OCI-LY7 (cell line): ENCODE measurements around the gene MUC3A. TPM values are rescaled to one million over a fixed set of nuclear protein-coding genes. Genes with fewer than 3 reads are reported as not detected.

Source experiments
- BruUV-seq: library from RNA; stranded (reverse); fragments of 400-500 nt; replicated peaks from 2 replicates; lab custom pipeline; 2021; lab: Mats Ljungman, UMichigan
- CTCF ChIA-PET: fragments of 300-600 bp; sonication (Branson Sonifier 250); formaldehyde crosslinking; loops from one replicate; lab custom pipeline; 2022; ENCODE audit warnings: antibody characterized with exemption; ENCODE audit not compliant: unreplicated experiment; lab: Charles Lee
- POLR2A ChIA-PET: fragments of 300-600 bp; sonication (Branson Sonifier 250); formaldehyde crosslinking; loops from one replicate; lab custom pipeline; 2022; ENCODE audit warnings: antibody characterized with exemption; lab: Charles Lee
- DNase-seq: peaks from one replicate; pipeline ENCODE4 v3.0.0-alpha.2; 2015; ENCODE audit warnings: low spot score
- H2AFZ ChIP-seq: fragments of 200-600 bp; sonication (generic), shearing (Covaris generic); 2 replicates; pipeline ENCODE4 v1.6.1; 2014; ENCODE audit warnings: mild to moderate bottlenecking, antibody characterized with exemption, low read length, moderate library complexity
- H3K27ac ChIP-seq: fragments of 200-600 bp; sonication (generic); 2 replicates; pipeline ENCODE4 v1.5.1; 2014; ENCODE audit warnings: mixed run types, low read depth, mild to moderate bottlenecking, moderate library complexity, low read length, inconsistent platforms; ENCODE audit not compliant: poor library complexity, severe bottlenecking
- H3K36me3 ChIP-seq: fragments of 200-600 bp; sonication (generic); 2 replicates; pipeline ENCODE4 v1.6.1; 2014; ENCODE audit warnings: mild to moderate bottlenecking, antibody characterized with exemption, low read length, moderate library complexity, mixed read lengths; ENCODE audit not compliant: insufficient read depth
- H3K4me1 ChIP-seq: fragments of 200-600 bp; sonication (generic); 2 replicates; pipeline ENCODE4 v1.5.1; 2014; ENCODE audit warnings: mild to moderate bottlenecking, low read length; ENCODE audit not compliant: insufficient read depth, poor library complexity, severe bottlenecking
- H3K4me2 ChIP-seq: fragments of 200-600 bp; sonication (generic); 2 replicates; pipeline ENCODE4 v1.6.1; 2014; ENCODE audit warnings: mild to moderate bottlenecking, low read length
- H3K4me3 ChIP-seq: fragments of 200-600 bp; sonication (generic); 2 replicates; pipeline ENCODE4 v1.5.1; 2014; ENCODE audit warnings: mild to moderate bottlenecking, low read depth, low read length; ENCODE audit not compliant: poor library complexity, severe bottlenecking
- H3K79me2 ChIP-seq: fragments of 200-600 bp; sonication (generic); 2 replicates; pipeline ENCODE4 v1.6.1; 2016; ENCODE audit warnings: low read depth, mild to moderate bottlenecking, low read length, moderate library complexity, mixed read lengths; ENCODE audit not compliant: insufficient read depth
- H3K9me2 ChIP-seq: fragments of 200-600 bp; sonication (generic); 2 replicates; pipeline ENCODE4 v1.6.1; 2016; ENCODE audit warnings: mild to moderate bottlenecking, low read length, mixed read lengths; ENCODE audit not compliant: insufficient read depth
- H3K9me3 ChIP-seq: fragments of 200-600 bp; sonication (generic); 2 replicates; pipeline ENCODE4 v1.6.1; 2014; ENCODE audit warnings: mild to moderate bottlenecking, mixed run types, low read length, mixed read lengths
- H4K20me1 ChIP-seq: fragments of 200-600 bp; sonication (generic); 2 replicates; pipeline ENCODE4 v1.6.1; 2014; ENCODE audit warnings: mild to moderate bottlenecking, antibody characterized with exemption, low read length, moderate library complexity, mixed read lengths; ENCODE audit not compliant: insufficient read depth
- EZH2phosphoT487 ChIP-seq: fragments of 200-600 bp; sonication (generic); IDR thresholded peaks from 2 replicates; pipeline ENCODE4 v1.6.1; 2018; ENCODE audit warnings: low read depth, borderline replicate concordance, mild to moderate bottlenecking, mixed run types, antibody characterized with exemption, low read length, moderate library complexity, mixed read lengths
- intact Hi-C: fragments of 100-400 bp; cut with micrococcal nuclease; formaldehyde crosslinking; loops from one replicate; pipeline ENCODE4 v1.10.0; 2022; ENCODE audit not compliant: unreplicated experiment
- total RNA-seq, 2 experiments: library from RNA; depleted of rRNA in 1 of 2; stranded (reverse); fragments of >200 nt in 1 of 2; shearing (Covaris generic) in 1 of 2; gene quantifications; 2 replicates each; pipeline ENCODE4 v1.2.3, GENCODE V29; 2014 to 2022
- TF ChIP-seq, protein P1 (sequence below): fragments of 200-600 bp; sonication (generic); conservative IDR thresholded peaks from 2 replicates; pipeline ENCODE4 v1.5.1; 2014; ENCODE audit warnings: mild to moderate bottlenecking, antibody characterized with exemption, low read length, moderate library complexity, mixed read lengths

MUC3A gene
- total RNA-seq, 2 experiments from 2014 or later = not detected

DNA sequence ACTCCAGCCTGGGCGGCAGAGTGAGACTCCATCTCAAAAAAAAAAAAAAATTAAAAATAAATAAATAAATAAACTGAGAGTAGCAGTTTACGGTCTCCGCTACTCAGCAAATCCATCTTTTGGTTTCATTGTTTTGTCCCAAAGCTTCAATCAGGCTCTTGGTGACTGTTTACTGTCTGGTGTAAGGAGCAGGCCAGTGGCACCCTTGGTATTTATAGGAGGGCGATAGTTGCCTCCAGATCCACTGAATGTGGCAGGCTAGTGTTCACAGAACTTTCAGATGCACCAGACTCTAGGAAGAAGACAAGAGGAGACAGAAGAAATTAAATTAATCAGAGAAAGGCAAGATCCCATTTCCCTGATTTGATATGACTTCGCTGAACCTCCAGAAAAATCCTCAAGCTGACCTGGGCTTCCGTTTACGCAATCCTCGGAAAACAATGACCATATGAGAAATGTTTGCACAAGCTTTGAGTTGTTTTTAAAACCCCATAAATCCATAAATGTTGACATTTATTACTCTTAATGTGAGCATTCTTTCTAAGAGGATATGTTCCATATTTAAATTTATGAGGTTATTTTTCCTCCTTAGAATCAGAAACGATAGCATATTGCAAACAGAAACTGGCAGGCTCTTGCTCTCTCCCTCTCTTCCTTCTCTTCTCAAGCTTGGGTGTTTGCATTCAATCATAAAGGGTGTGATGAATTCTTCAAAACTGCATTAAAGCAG is 7.1 kb upstream of the MUC3A start:
- Histone ChIP-seq H3K4me1 (no peaks in the 10 kb centered on the region), H3K27ac (no peak overlapping the region), H3K36me3 (no peaks in the 10 kb centered on the region), H2AFZ (no peak overlapping the region), H3K4me3 (no peak overlapping the region), H3K9me2 (no peaks in the 10 kb centered on the region), H3K79me2 (no peaks in the 10 kb centered on the region), H4K20me1 (no peaks in the 10 kb centered on the region), H3K4me2 (no peak overlapping the region), H3K9me3 (0 out of 2 replicates have a peak, but pooled peaks cover 4% of the 10 kb centered on the region)
- intact Hi-C loops = no loop called here
- POLR2A ChIA-PET = no interaction called here
- DNase-seq = no peak
- TF ChIP-seq, protein P1, sequence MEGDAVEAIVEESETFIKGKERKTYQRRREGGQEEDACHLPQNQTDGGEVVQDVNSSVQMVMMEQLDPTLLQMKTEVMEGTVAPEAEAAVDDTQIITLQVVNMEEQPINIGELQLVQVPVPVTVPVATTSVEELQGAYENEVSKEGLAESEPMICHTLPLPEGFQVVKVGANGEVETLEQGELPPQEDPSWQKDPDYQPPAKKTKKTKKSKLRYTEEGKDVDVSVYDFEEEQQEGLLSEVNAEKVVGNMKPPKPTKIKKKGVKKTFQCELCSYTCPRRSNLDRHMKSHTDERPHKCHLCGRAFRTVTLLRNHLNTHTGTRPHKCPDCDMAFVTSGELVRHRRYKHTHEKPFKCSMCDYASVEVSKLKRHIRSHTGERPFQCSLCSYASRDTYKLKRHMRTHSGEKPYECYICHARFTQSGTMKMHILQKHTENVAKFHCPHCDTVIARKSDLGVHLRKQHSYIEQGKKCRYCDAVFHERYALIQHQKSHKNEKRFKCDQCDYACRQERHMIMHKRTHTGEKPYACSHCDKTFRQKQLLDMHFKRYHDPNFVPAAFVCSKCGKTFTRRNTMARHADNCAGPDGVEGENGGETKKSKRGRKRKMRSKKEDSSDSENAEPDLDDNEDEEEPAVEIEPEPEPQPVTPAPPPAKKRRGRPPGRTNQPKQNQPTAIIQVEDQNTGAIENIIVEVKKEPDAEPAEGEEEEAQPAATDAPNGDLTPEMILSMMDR = no peak
- no peak for TF ChIP-seq EZH2phosphoT487
- BruUV-seq = no TSS peak
- CTCF ChIA-PET = no interaction called here

DNA sequence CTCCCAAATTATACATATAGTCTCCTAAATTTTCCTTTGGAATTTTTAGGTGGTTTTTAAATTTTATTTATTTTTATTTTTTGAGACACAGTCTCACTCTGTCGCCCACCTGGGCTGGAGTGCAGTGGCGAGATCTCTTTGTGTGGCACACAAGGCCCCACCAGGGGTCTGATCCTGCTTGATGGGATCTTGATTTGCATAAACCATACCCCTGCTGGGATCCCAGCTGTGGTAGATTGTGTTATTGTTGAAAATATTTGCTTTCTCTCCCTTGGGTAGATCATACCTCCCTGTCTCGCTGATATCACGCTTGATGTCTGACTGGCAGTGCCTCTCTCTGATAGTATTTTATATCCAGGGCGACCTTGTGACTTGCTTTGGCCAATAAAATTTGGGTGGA is 5.6 kb upstream of the MUC3A start:
- 0 out of 2 replicates have a peak, but pooled peaks cover 4% of the 10 kb centered on the region for H3K9me3 ChIP-seq
- CTCF ChIA-PET = no interaction called here
- no peak overlapping the region for H3K27ac ChIP-seq
- no peaks in the 10 kb centered on the region for H3K36me3 ChIP-seq
- POLR2A ChIA-PET = no interaction called here
- no peaks in the 10 kb centered on the region for H3K9me2 ChIP-seq
- no peaks in the 10 kb centered on the region for H3K79me2 ChIP-seq
- no peak overlapping the region for H3K4me3 ChIP-seq
- no peaks in the 10 kb centered on the region for H4K20me1 ChIP-seq
- no peaks in the 10 kb centered on the region for H3K4me1 ChIP-seq
- H3K4me2 ChIP-seq = no peak overlapping the region
- H2AFZ ChIP-seq = no peak overlapping the region
- BruUV-seq = no TSS peak
- TF ChIP-seq EZH2phosphoT487 = no peak
- intact Hi-C loops = no loop called here
- no peak for DNase-seq

DNA sequence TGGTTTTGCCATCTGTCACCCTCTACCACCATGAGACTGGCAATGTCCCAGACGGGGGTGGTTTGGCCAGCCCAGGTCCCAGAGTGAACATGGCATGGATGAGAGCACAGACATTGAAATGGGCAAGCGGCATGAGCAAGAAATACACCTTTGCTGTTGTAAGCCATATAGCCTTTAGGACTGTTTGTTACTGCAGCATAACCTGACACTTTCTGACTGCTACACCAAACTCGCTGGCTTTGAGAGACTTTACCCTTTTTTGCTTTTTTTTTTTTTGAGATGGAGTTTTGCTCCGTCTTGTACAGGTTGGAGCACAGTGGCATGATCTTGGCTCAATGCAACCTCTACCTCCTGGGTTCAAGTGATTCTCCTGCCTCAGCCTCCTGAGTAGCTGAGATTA is 5.2 kb upstream of the MUC3A start:
- BruUV-seq = no TSS peak
- intact Hi-C loops = no loop called here
- no peak overlapping the region for H3K27ac ChIP-seq
- POLR2A ChIA-PET = no interaction called here
- H3K9me2 ChIP-seq = no peaks in the 10 kb centered on the region
- H3K9me3 ChIP-seq = 0 out of 2 replicates have a peak, but pooled peaks cover 4% of the 10 kb centered on the region
- H3K4me1 ChIP-seq = no peaks in the 10 kb centered on the region
- TF ChIP-seq, protein P1 = no peak
- no peak for TF ChIP-seq EZH2phosphoT487
- H3K4me2 ChIP-seq = no peak overlapping the region
- no peak overlapping the region for H2AFZ ChIP-seq
- H3K79me2 ChIP-seq = no peaks in the 10 kb centered on the region
- no peaks in the 10 kb centered on the region for H4K20me1 ChIP-seq
- no peaks in the 10 kb centered on the region for H3K36me3 ChIP-seq
- H3K4me3 ChIP-seq = no peak overlapping the region
- CTCF ChIA-PET = no interaction called here
- DNase-seq = no peak
